Type B pancreatic cell (in vitro differentiated cells): Measurements from ENCODE around the gene PRMT6. TPM values are rescaled to one million over a fixed set of nuclear protein-coding genes. Genes with fewer than 3 reads are reported as not detected.
"Not testable (repeated sequence)": the region's sequence is repeated elsewhere in the genome, so short reads cannot be mapped to it uniquely, and the experiment has no call there.

Experiments used
- DNase-seq: peaks from one replicate; pipeline ENCODE4 v3.0.0; 2021; ENCODE audit warnings: mixed read lengths; ENCODE audit not compliant: unreplicated experiment; ENCODE audit errors: extremely low spot score
- H3K27ac Mint-ChIP-seq: 2 replicates; pipeline ENCODE4 v1.8.0; 2021; ENCODE audit warnings: mild to moderate bottlenecking, mixed read lengths
- H3K27me3 Mint-ChIP-seq: 2 replicates; pipeline ENCODE4 v1.8.0; 2021; ENCODE audit warnings: mixed read lengths
- H3K36me3 Mint-ChIP-seq: 2 replicates; pipeline ENCODE4 v1.8.0; 2021; ENCODE audit warnings: mixed read lengths
- H3K4me1 Mint-ChIP-seq: one replicate; pipeline ENCODE4 v1.8.0; 2021; ENCODE audit warnings: mixed read lengths; ENCODE audit not compliant: unreplicated experiment
- H3K4me3 Mint-ChIP-seq: 2 replicates; pipeline ENCODE4 v1.8.0; 2021; ENCODE audit warnings: mild to moderate bottlenecking, mixed read lengths
- H3K9me3 Mint-ChIP-seq: 2 replicates; pipeline ENCODE4 v1.8.0; 2021; ENCODE audit warnings: mixed read lengths
- CTCF ChIP-seq: fragments of 200-600 bp; sonication (generic); conservative IDR thresholded peaks from 2 replicates; pipeline ENCODE4 v1.5.0; 2021; ENCODE audit warnings: antibody characterized with exemption, mild to moderate bottlenecking
- total RNA-seq: library from RNA; stranded (reverse); gene quantifications from 2 replicates; pipeline ENCODE4 v1.2.1, GENCODE V29; 2021; ENCODE audit warnings: low replicate concordance

The PRMT6 gene
- total RNA-seq, 1 donor from 2014 or later = 31.4 TPM

GRCh38 chr1:107079249-107079648, 22.8 kb downstream of the PRMT6 start:
- no peak overlapping the region for H3K4me3 Mint-ChIP-seq
- no peaks in the 10 kb centered on the region for H3K4me1 Mint-ChIP-seq
- no peak for TF ChIP-seq CTCF
- DNase-seq = no peak
- H3K36me3 Mint-ChIP-seq = no peaks in the 10 kb centered on the region
- peaks cover 4% of the 10 kb centered on the region for H3K9me3 Mint-ChIP-seq
- no peak overlapping the region for H3K27ac Mint-ChIP-seq
- peaks cover 3% of the 10 kb centered on the region for H3K27me3 Mint-ChIP-seq

GRCh38 chr1:107081102-107081501, 24.6 kb downstream of the PRMT6 start:
- H3K4me3 Mint-ChIP-seq = no peak overlapping the region
- H3K36me3 Mint-ChIP-seq = no peaks in the 10 kb centered on the region
- H3K27ac Mint-ChIP-seq = no peak overlapping the region
- TF ChIP-seq CTCF = no peak
- no peaks in the 10 kb centered on the region for H3K4me1 Mint-ChIP-seq
- peaks cover 3% of the 10 kb centered on the region for H3K27me3 Mint-ChIP-seq
- no peak for DNase-seq
- H3K9me3 Mint-ChIP-seq = peaks cover 5% of the 10 kb centered on the region

- no peak for TF ChIP-seq CTCF
- Mint-ChIP-seq H3K36me3 (no peaks in the 10 kb centered on the region), H3K4me3 (no peak overlapping the region), H3K27ac (no peak overlapping the region), H3K27me3 (no peaks in the 10 kb centered on the region), H3K4me1 (no peaks in the 10 kb centered on the region), H3K9me3 (peaks cover 8% of the 10 kb centered on the region)
- no peak for DNase-seq
Measured at GRCh38 chr1:107091418-107091817, 34.9 kb downstream of the PRMT6 start.

GRCh38 chr1:107093395-107093794, 36.9 kb downstream of the PRMT6 start:
- H3K9me3 Mint-ChIP-seq, H3K4me1 Mint-ChIP-seq, H3K4me3 Mint-ChIP-seq, H3K36me3 Mint-ChIP-seq, H3K27me3 Mint-ChIP-seq, H3K27ac Mint-ChIP-seq, DNase-seq: not testable (repeated sequence)

- Mint-ChIP-seq H3K9me3 (peaks cover 8% of the 10 kb centered on the region), H3K4me1 (no peaks in the 10 kb centered on the region), H3K4me3 (no peak overlapping the region), H3K27ac (no peak overlapping the region), H3K27me3 (no peaks in the 10 kb centered on the region), H3K36me3 (no peaks in the 10 kb centered on the region)
- DNase-seq = no peak
- TF ChIP-seq CTCF = no peak
Measured at GRCh38 chr1:107095647-107096046, 39.2 kb downstream of the PRMT6 start.

GRCh38 chr1:107096690-107097089, 40.2 kb downstream of the PRMT6 start:
- Mint-ChIP-seq H3K27me3 (no peaks in the 10 kb centered on the region), H3K27ac (no peak overlapping the region), H3K4me1 (no peaks in the 10 kb centered on the region), H3K9me3 (peaks cover 8% of the 10 kb centered on the region), H3K36me3 (no peaks in the 10 kb centered on the region), H3K4me3 (no peak overlapping the region)
- DNase-seq = no peak
- TF ChIP-seq CTCF = no peak
